BJ (cell line): ENCODE results near the gene SNX3. TPM values are rescaled to one million over a fixed set of nuclear protein-coding genes. Genes with fewer than 3 reads are reported as not detected.
"Not testable (repeated sequence)": the region's sequence is repeated elsewhere in the genome, so short reads cannot be mapped to it uniquely, and the experiment has no call there.

Experiments used
- CTCF ChIA-PET: fragments of 350-600 bp; formaldehyde crosslinking; extraction: SDS; loops from one replicate; lab custom pipeline; 2021; ENCODE audit warnings: antibody characterized with exemption, inconsistent platforms; lab: Yijun Ruan, JAX
- POLR2A ChIA-PET: fragments of 300-600 bp; sonication (Branson Sonifier 250); formaldehyde crosslinking; extraction: SDS; loops from one replicate; lab custom pipeline; 2021; ENCODE audit warnings: antibody characterized with exemption; lab: Charles Lee
- DNase-seq: peaks from one replicate; pipeline ENCODE4 v3.0.0-alpha.2; 2011; ENCODE audit warnings: low read depth
- H3K27me3 ChIP-seq: 2 replicates; pipeline ENCODE4 v1.6.0; 2011; ENCODE audit warnings: low read length; ENCODE audit not compliant: control insufficient read depth, insufficient read depth
- H3K36me3 ChIP-seq: 2 replicates; pipeline ENCODE4 v1.5.1; 2011; ENCODE audit warnings: low read length; ENCODE audit not compliant: control insufficient read depth, insufficient read depth
- H3K4me3 ChIP-seq: 2 replicates; pipeline ENCODE4 v1.5.1; 2011; ENCODE audit warnings: low read depth, mild to moderate bottlenecking, control low read depth, low read length
- CTCF ChIP-seq: IDR thresholded peaks from 2 replicates; pipeline ENCODE4 v1.5.1; 2011; ENCODE audit warnings: low read depth, mild to moderate bottlenecking, control low read depth, inconsistent platforms, low read length, moderate library complexity; ENCODE audit not compliant: insufficient read depth
- polyA plus RNA-seq: library from polyadenylated mRNA; depleted of rRNA; stranded (reverse); fragments of >200 nt; gene quantifications from 2 replicates; pipeline ENCODE4 v1.2.3, GENCODE V29; 2011

The SNX3 gene
- polyA plus RNA-seq, 1 experiment = 113 TPM

DNA sequence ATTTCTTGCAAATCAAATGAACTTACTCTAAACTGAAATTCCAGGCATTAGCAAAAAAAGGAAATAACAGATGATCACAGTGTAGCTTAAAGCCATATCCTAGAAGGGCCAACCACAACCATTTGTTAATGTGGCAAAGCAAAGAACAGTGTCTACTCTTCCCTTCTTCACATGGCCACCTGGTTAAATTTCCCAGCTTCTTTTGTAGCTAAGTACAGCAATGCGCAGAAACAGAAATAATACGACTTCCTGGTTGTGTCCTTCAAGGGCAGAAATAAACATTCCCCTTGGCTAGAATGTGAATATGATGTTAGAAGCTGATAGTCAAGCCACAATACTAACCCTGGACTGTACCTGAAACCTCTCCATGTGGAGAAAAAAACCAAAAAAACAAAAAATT is 9.6 kb downstream of the SNX3 start:
- Histone ChIP-seq H3K4me3 (no peak overlapping the region), H3K27me3 (no peaks in the 10 kb centered on the region), H3K36me3 (no peaks in the 10 kb centered on the region)
- ChIA-PET CTCF (interaction anchor here (1.2 to 2.5 kb wide), 2 partner anchors 9 to 241 kb away, joined by 3 to 9 read pairs; partner anchors contain the start of gene SNX3), POLR2A (no interaction called here)
- DNase-seq = no peak
- TF ChIP-seq CTCF = no peak

GRCh38 chr6:108250240-108250866 is 10.5 kb downstream of the SNX3 start:
- ChIA-PET CTCF (interaction anchor here (1.2 to 2.5 kb wide), 3 partner anchors 10 to 242 kb away, joined by 3 to 9 read pairs (median 3); partner anchors contain the start of gene SNX3), POLR2A (no interaction called here)
- H3K36me3 ChIP-seq = no peaks in the 10 kb centered on the region
- no peak for DNase-seq
- TF ChIP-seq CTCF = peak; percentile 7; the same call in 1 of the 2 replicates
- no peak overlapping the region for H3K4me3 ChIP-seq
- H3K27me3 ChIP-seq = no peaks in the 10 kb centered on the region

- Histone ChIP-seq H3K36me3 (no peaks in the 10 kb centered on the region), H3K27me3 (no peaks in the 10 kb centered on the region), H3K4me3 (no peak overlapping the region)
- ChIA-PET CTCF (interaction anchor here (1.2 kb wide), 1 partner anchor 244 kb away, joined by 3 read pairs; no protein-coding TSS in a partner anchor), POLR2A (no interaction called here)
- DNase-seq = no peak
- no peak for TF ChIP-seq CTCF
Measured at GRCh38 chr6:108247965-108248536, 12.8 kb downstream of the SNX3 start.

DNA sequence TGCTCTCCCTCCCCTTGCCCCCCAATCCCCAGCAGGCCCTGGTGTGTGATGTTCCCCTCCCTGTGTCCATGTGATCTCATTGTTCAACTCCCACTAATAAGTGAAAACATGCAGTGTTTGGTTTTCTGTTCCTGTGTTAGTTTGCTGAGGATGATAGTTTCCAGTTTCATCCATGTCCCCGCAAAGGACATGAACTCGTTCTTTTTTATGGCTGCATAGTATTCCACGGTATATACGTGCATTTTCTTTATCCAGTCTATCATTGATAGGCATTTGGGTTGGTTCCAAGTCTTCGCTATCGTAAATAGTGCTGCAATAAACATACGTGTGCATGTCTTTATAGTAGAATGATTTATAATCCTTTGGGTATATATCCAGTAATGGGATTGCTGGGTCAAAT is 15.7 kb downstream of the SNX3 start:
- DNase-seq, H3K4me3 ChIP-seq, POLR2A ChIA-PET, CTCF ChIA-PET, H3K27me3 ChIP-seq, H3K36me3 ChIP-seq: not testable (repeated sequence)

DNA sequence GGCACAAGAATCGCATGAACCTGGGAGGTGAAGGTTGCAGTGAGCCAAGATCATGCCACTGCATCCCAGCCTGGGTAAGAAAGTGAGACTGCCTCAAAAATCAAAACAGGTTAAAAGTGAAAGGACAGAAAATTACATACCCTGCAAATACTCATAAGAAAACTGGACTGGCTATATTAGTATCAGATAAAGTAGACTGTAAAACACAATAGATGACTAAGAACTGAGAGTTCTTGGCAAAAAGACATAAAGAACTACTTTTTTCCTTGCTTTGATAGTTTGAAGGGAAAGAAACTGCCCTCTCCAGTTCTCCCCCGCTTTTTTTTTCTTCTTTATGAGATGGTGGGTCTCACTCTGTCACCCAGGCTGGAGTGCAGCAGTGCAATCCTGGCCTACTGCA is 17.0 kb downstream of the SNX3 start:
- ChIA-PET CTCF (no interaction called here), POLR2A (no interaction called here)
- Histone ChIP-seq H3K27me3 (no peaks in the 10 kb centered on the region), H3K4me3 (no peak overlapping the region), H3K36me3 (no peaks in the 10 kb centered on the region)
- TF ChIP-seq CTCF = no peak
- no peak for DNase-seq
